Panc1 (cell line): ENCODE measurements around the gene EBF4.

Experiments
- POLR2AphosphoS5 ChIP-seq: IDR thresholded peaks from 2 replicates; pipeline ENCODE4 v1.6.1; 2012; ENCODE audit warnings: mild to moderate bottlenecking, low read depth, low read length, moderate library complexity
- REST ChIP-seq, 2 experiments: IDR thresholded peaks; 2 replicates each; pipeline ENCODE4 v1.6.1; 2011 to 2012; ENCODE audit warnings: low read depth in 2 of 2, control low read depth in 1 of 2, low read length in 1 of 2, mild to moderate bottlenecking in 1 of 2, moderate library complexity in 1 of 2; ENCODE audit not compliant: insufficient read depth in 1 of 2
- SIN3A ChIP-seq: IDR thresholded peaks from 2 replicates; pipeline ENCODE4 v1.6.1; 2012; ENCODE audit warnings: low read depth, mild to moderate bottlenecking, low read length, moderate library complexity, borderline replicate concordance; ENCODE audit not compliant: insufficient read depth
- TCF7L2 ChIP-seq: IDR thresholded peaks from 2 replicates; pipeline ENCODE4 v1.6.1; 2011; ENCODE audit warnings: mild to moderate bottlenecking, low read depth, low read length, inconsistent platforms
- TF ChIP-seq, protein P1 (sequence below): fragments of 450-650 bp; IDR thresholded peaks from 2 replicates; pipeline ENCODE4 v1.5.1; 2017; ENCODE audit warnings: mild to moderate bottlenecking

DNA sequence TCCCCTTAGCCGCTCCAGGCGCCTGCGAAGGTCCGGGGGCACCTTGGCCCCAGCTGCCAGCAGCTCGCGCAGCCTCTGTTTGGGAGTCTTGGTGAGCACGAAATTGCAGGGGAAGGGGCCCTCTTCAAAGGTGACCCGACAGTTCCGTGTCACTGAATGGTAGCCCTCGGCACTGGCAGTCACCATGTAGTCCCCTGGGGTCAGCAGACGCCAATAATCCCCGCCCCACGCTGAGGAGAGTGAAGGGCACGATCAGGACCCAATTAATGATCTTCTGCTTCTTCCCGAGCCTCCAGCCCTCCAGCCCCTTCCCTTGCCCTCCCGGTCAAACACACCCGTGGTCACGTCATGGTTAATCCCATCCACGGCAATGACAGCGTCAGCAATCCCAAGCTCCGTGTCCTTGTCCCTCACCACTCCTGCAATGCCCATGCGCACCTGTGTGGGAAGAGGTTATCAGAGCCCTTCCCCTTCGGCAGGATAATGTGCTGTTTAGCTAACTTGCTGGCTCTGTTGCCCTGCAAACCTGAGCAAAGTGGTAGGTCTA lies 101.7 kb downstream of the EBF4 start:
- TF ChIP-seq, protein P1, sequence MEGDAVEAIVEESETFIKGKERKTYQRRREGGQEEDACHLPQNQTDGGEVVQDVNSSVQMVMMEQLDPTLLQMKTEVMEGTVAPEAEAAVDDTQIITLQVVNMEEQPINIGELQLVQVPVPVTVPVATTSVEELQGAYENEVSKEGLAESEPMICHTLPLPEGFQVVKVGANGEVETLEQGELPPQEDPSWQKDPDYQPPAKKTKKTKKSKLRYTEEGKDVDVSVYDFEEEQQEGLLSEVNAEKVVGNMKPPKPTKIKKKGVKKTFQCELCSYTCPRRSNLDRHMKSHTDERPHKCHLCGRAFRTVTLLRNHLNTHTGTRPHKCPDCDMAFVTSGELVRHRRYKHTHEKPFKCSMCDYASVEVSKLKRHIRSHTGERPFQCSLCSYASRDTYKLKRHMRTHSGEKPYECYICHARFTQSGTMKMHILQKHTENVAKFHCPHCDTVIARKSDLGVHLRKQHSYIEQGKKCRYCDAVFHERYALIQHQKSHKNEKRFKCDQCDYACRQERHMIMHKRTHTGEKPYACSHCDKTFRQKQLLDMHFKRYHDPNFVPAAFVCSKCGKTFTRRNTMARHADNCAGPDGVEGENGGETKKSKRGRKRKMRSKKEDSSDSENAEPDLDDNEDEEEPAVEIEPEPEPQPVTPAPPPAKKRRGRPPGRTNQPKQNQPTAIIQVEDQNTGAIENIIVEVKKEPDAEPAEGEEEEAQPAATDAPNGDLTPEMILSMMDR = no peak
- TF ChIP-seq POLR2AphosphoS5 = no peak
- no peak for TF ChIP-seq REST (IDR thresholded peaks at IDR 0.05; ENCODE audit: insufficient read depth in 1 of 2, low read depth in 2 of 2, low read length in 1 of 2)
- TF ChIP-seq SIN3A = no peak
- TF ChIP-seq TCF7L2 = no peak
